ENCODE data around the gene KIRREL3.

The KIRREL3 gene

GRCh38 chr11:126942146-126942545, 58.4 kb downstream of the KIRREL3 start:
- TF ChIP-seq CTCF (IDR thresholded peaks at IDR 0.05; ENCODE audit: low read depth, low read length) = no peak
- H3K4me3 ChIP-seq (ENCODE audit: low read depth, low read length) = no peak overlapping the region

GRCh38 chr11:126939552-126939951, 61.0 kb downstream of the KIRREL3 start:
- H3K4me3 ChIP-seq (ENCODE audit: low read depth, low read length) = no peak overlapping the region
- no peak for TF ChIP-seq CTCF (IDR thresholded peaks at IDR 0.05; ENCODE audit: low read depth, low read length)

DNA sequence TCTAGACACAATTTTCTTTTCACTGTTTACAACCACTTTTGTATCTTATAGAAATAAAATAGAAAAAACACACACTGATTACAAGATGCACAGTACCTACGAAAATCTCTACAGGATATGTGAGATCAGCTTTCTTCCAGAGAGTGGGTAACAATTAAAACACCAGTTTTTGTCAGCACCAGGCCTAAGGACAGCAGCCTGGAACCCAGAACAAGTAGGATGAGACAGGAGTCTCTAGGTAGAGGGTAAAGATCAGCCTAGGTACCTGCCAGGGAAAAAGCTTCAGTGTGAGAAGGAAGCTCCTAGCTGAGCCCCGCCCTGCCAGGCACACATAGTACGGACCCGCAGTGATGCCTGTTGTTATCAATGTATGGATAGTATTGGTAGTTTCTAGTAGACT, 61.9 kb downstream of the KIRREL3 start:
- H3K4me3 ChIP-seq (ENCODE audit: low read depth, low read length) = no peak overlapping the region

GRCh38 chr11:126930091-126930841, 70.3 kb downstream of the KIRREL3 start:
- no peak for TF ChIP-seq CTCF (IDR thresholded peaks at IDR 0.05; ENCODE audit: low read depth, low read length)
- H3K4me3 ChIP-seq (ENCODE audit: low read depth, low read length) = no peak overlapping the region

More for the DNA sequence above, 61.9 kb downstream of the KIRREL3 start:
- TF ChIP-seq CTCF (IDR thresholded peaks at IDR 0.05; ENCODE audit: low read depth, low read length) = no peak

DNA sequence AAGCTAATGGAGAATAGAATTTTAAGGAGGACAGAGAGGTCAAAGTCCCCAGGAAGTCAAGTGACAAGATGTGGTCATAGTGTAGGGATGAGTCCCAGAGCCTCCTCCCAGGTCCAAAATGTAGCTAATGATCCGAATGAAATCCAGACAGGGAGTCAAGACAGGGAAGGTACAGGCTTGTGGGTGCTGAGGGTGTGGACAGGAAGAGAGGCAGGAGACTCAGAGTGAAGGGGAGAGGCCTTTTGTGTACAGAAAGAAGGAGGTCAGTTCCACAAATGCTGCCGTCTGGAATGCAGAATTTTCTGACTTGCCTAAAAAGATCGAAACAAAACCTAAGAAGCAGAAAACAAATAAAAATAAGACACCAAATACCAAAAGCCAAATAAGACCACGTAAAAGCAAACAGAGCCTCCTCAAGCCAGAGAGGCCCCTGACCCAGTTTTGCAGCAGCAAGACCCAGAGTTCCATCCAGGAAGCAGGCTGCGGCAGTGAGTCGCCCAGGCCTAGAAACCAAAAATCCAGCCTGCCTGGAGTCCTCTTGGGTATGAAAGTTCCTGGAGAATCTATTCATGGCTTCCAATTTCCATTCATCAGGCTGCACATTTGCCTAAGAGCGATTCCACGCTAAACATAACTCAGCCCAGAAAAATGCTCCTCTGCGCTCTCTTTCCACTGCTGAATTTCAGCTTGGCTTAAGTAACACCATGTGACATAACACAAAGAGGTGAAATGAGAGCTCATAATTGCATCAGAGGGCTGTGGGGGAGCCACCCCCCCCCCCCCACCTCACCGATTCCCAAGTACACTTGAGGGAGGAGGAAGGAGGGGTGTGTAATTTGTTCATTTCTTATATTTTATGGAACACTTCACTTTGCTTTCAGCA, 71.2 kb downstream of the KIRREL3 start:
- TF ChIP-seq CTCF (IDR thresholded peaks at IDR 0.05; ENCODE audit: low read depth, low read length) = no peak
- H3K4me3 ChIP-seq (ENCODE audit: low read depth, low read length) = no peak overlapping the region

DNA sequence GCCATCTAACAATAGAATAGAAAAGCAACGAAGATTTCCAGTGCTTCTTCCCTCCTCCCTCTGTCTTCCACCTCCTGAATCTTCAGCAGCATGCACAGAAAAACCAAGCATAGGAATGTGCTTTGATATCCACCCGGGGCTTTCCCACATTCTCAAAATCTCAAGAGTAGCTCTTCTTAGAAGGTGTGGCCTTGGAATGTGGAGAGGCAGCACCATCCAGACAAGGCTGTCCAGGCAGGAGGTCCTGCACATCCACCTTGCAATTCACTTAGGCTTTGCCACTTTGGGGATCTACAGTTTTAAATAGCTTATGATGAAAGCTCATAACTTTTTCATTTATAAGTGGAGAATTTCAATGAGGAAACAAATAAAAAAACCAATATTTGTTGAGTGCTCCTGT, 72.9 kb downstream of the KIRREL3 start:
- no peak for TF ChIP-seq CTCF (IDR thresholded peaks at IDR 0.05; ENCODE audit: low read depth, low read length)

DNA sequence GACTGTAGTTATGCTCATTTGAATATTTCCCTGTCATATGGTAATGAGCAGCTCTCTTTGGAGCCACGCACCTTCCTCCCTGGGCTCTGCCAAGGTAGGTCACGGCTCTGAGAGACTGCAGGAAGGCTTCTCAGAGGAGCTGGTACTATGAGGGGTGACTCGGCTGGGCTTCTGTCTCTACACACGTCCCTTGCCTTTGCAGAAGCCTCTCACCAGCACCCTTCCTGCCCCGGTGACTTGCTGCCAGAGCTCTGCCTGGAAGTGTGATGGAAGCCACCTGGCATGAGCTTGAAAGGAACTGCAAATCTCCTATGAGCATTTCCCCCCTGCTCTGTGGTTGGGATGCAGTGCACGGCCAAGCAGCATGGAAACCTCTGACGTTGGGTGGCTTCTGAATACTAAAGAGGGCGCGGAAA, 74.2 kb downstream of the KIRREL3 start:
- no peak for TF ChIP-seq CTCF (IDR thresholded peaks at IDR 0.05; ENCODE audit: low read depth, low read length)
- H3K4me3 ChIP-seq (ENCODE audit: low read depth, low read length) = no peak overlapping the region

More for the DNA sequence above, 72.9 kb downstream of the KIRREL3 start:
- H3K4me3 ChIP-seq (ENCODE audit: low read depth, low read length) = no peak overlapping the region

Measured in WI38 (cell line).